ENCODE results near the gene GLYATL3. TPM values are rescaled to one million over a fixed set of nuclear protein-coding genes. Genes with fewer than 3 reads are reported as not detected.

The GLYATL3 gene
- total and polyA plus RNA-seq, 10 of the 15 experiments (the other 5 are each of a cell fraction or from before 2014, with no cell fraction given) = not detected

- TF ChIP-seq CUX1 (IDR thresholded peaks at IDR 0.05; ENCODE audit: insufficient replicate concordance, low read depth, low read length) (no peak), E2F4 (IDR thresholded peaks at IDR 0.05; ENCODE audit: low read depth, low read length) (no peak), SRF (IDR thresholded peaks at IDR 0.05; ENCODE audit: low read depth in 2 of 2, low read length in 2 of 2) (no peak)
Observed at GRCh38 chr6:49490633-49491032, 9.1 kb upstream of the GLYATL3 start (continued).

GRCh38 chr6:49497304-49497703 lies 2.4 kb upstream of the GLYATL3 start:
- no peaks in the 10 kb centered on the region for H3K27me3 ChIP-seq (replicated peaks in 1 of 2; ENCODE audit: control insufficient read depth in 2 of 2, insufficient read depth in 2 of 2, low read length in 1 of 2)
- no peak overlapping the region for H3K9ac ChIP-seq (ENCODE audit: control insufficient read depth, insufficient read depth, low read length)
- CTCF ChIA-PET = no interaction called here
- intact Hi-C loops (cut with micrococcal nuclease; ENCODE audit: unreplicated experiment) = no loop called here
- ATAC-seq (no peak), DNase-seq (ENCODE audit: low read depth, low spot score) (no peak), FAIRE-seq (no peak)
- no peaks in the 10 kb centered on the region for H3K79me2 ChIP-seq (ENCODE audit: control insufficient read depth, insufficient read depth, low read length)
- in situ Hi-C loops (cut with MboI) = no loop called here
- H3K27ac ChIP-seq (ENCODE audit: control insufficient read depth, insufficient read depth) = no peak overlapping the region
- H3K4me3 ChIP-seq = no peak overlapping the region
- no peaks in the 10 kb centered on the region for H3K4me1 ChIP-seq (ENCODE audit: control insufficient read depth, insufficient read depth, low read length)
- TF ChIP-seq JUNB (IDR thresholded peaks at IDR 0.05) (no peak), TBL1XR1 (IDR thresholded peaks at IDR 0.05; ENCODE audit: low read depth, low read length) (no peak), SPI1 (IDR thresholded peaks at IDR 0.05; ENCODE audit: borderline replicate concordance, insufficient read depth, low read depth, low read length) (no peak), NR2F1 (conservative IDR thresholded peaks at IDR 0.05) (no peak), SKIL (IDR thresholded peaks at IDR 0.05; ENCODE audit: low read depth, poor library complexity, severe bottlenecking) (no peak), MEF2A (IDR thresholded peaks at IDR 0.05; ENCODE audit: insufficient read depth, low read depth, low read length) (no peak), RFX5 (IDR thresholded peaks at IDR 0.05; ENCODE audit: low read depth, low read length) (no peak), KLF5 (IDR thresholded peaks at IDR 0.05; ENCODE audit: partially characterized antibody) (no peak), CREM (IDR thresholded peaks at IDR 0.05; ENCODE audit: low read depth) (no peak), RELA (IDR thresholded peaks at IDR 0.05; ENCODE audit: borderline replicate concordance, partially characterized antibody) (no peak), MXI1 (IDR thresholded peaks at IDR 0.05; ENCODE audit: low read depth, low read length) (no peak), NBN (IDR thresholded peaks at IDR 0.05) (no peak)
- no peaks in the 10 kb centered on the region for H4K20me1 ChIP-seq (ENCODE audit: control insufficient read depth, insufficient read depth)
- H3K9me3 ChIP-seq (replicated peaks; ENCODE audit: control insufficient read depth, insufficient read depth, low read length) = no peaks in the 10 kb centered on the region
- SMC1A ChIA-PET (ENCODE audit: uncharacterized antibody, unreplicated experiment) = no interaction called here
- WGBS (ENCODE audit: insufficient coverage, insufficient replicate concordance, low lambda C conversion rate, missing lambda C conversion rate) = 66% methylated on average over 3 of the region's 3 CpGs
- H2AFZ ChIP-seq (ENCODE audit: control insufficient read depth, low read depth, low read length) = no peak overlapping the region
- RAD21 ChIA-PET (ENCODE audit: unreplicated experiment) = no interaction called here
- H3K4me2 ChIP-seq (ENCODE audit: control insufficient read depth, insufficient read depth) = no peak overlapping the region
- BruUV-seq (replicated peaks) = no TSS peak
- H3K36me3 ChIP-seq (ENCODE audit: control insufficient read depth in 2 of 2, insufficient read depth in 2 of 2, low read length in 1 of 2) = peaks cover 0 to 3% of the 10 kb centered on the region in 2 experiments; a peak in 1 of 4 replicates
- POLR2A ChIA-PET = no interaction called here
